Nephron progenitor cell (in vitro differentiated cells): Measurements from ENCODE around the gene DNAH17.

ENCODE experiments used
- DNase-seq: peaks from one replicate; pipeline ENCODE4 v3.0.0; 2021
- H3K27ac Mint-ChIP-seq: 2 replicates; pipeline ENCODE4 v1.8.0; 2021; ENCODE audit warnings: mild to moderate bottlenecking, moderate library complexity, mixed read lengths
- H3K27me3 Mint-ChIP-seq: 2 replicates; pipeline ENCODE4 v1.8.0; 2021; ENCODE audit warnings: mild to moderate bottlenecking, low read depth, mixed read lengths; ENCODE audit not compliant: poor library complexity
- H3K36me3 Mint-ChIP-seq: 2 replicates; pipeline ENCODE4 v1.8.0; 2021; ENCODE audit warnings: low read depth, mixed read lengths
- H3K4me1 Mint-ChIP-seq: 2 replicates; pipeline ENCODE4 v1.8.0; 2021; ENCODE audit warnings: mixed read lengths
- H3K4me3 Mint-ChIP-seq: 2 replicates; pipeline ENCODE4 v1.8.0; 2021; ENCODE audit warnings: mild to moderate bottlenecking, moderate library complexity, mixed read lengths
- H3K9me3 Mint-ChIP-seq: 2 replicates; pipeline ENCODE4 v1.8.0; 2021; ENCODE audit warnings: mild to moderate bottlenecking, moderate library complexity, mixed read lengths
- TF ChIP-seq, protein P1 (sequence below): fragments of 200-600 bp; sonication (generic); IDR thresholded peaks from 2 replicates; pipeline ENCODE4 v1.5.0; 2021; ENCODE audit warnings: antibody characterized with exemption

Gene DNAH17

GRCh38 chr17:78591263-78591671, 14.1 kb upstream of the DNAH17 start:
- H3K4me1 Mint-ChIP-seq, result peaks cover 8% of the 10 kb centered on the region
- no peak overlapping the region for H3K4me3 Mint-ChIP-seq

GRCh38 chr17:78589885-78590284, 12.7 kb upstream of the DNAH17 start:
- H3K4me3 Mint-ChIP-seq, result no peak overlapping the region
- H3K4me1 Mint-ChIP-seq, result peaks cover 14% of the 10 kb centered on the region
- no peak for DNase-seq
- no peaks in the 10 kb centered on the region for H3K9me3 Mint-ChIP-seq
- no peak overlapping the region for H3K27ac Mint-ChIP-seq
- H3K27me3 Mint-ChIP-seq, result peaks cover 14% of the 10 kb centered on the region
- no peaks in the 10 kb centered on the region for H3K36me3 Mint-ChIP-seq
- TF ChIP-seq, protein P1, sequence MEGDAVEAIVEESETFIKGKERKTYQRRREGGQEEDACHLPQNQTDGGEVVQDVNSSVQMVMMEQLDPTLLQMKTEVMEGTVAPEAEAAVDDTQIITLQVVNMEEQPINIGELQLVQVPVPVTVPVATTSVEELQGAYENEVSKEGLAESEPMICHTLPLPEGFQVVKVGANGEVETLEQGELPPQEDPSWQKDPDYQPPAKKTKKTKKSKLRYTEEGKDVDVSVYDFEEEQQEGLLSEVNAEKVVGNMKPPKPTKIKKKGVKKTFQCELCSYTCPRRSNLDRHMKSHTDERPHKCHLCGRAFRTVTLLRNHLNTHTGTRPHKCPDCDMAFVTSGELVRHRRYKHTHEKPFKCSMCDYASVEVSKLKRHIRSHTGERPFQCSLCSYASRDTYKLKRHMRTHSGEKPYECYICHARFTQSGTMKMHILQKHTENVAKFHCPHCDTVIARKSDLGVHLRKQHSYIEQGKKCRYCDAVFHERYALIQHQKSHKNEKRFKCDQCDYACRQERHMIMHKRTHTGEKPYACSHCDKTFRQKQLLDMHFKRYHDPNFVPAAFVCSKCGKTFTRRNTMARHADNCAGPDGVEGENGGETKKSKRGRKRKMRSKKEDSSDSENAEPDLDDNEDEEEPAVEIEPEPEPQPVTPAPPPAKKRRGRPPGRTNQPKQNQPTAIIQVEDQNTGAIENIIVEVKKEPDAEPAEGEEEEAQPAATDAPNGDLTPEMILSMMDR, result no peak

More at GRCh38 chr17:78591263-78591671, 14.1 kb upstream of the DNAH17 start:
- Mint-ChIP-seq H3K9me3 (no peaks in the 10 kb centered on the region), H3K27ac (no peak overlapping the region), H3K36me3 (no peaks in the 10 kb centered on the region), H3K27me3 (peaks cover 10% of the 10 kb centered on the region)
- TF ChIP-seq, protein P1, result no peak
- DNase-seq, result no peak

- H3K4me1 Mint-ChIP-seq, result peaks cover 14% of the 10 kb centered on the region
- H3K4me3 Mint-ChIP-seq, result no peak overlapping the region
- H3K27ac Mint-ChIP-seq, result no peak overlapping the region
- no peaks in the 10 kb centered on the region for H3K9me3 Mint-ChIP-seq
- TF ChIP-seq, protein P1, result no peak
- no peaks in the 10 kb centered on the region for H3K36me3 Mint-ChIP-seq
- no peak for DNase-seq
- peaks cover 13% of the 10 kb centered on the region for H3K27me3 Mint-ChIP-seq
These were observed 12.0 kb upstream of the DNAH17 start for GRCh38 chr17:78589031-78589675.

GRCh38 chr17:78588258-78589030, 11.2 kb upstream of the DNAH17 start:
- Mint-ChIP-seq H3K27me3 (peaks cover 16% of the 10 kb centered on the region), H3K9me3 (no peaks in the 10 kb centered on the region), H3K36me3 (no peaks in the 10 kb centered on the region), H3K4me1 (peaks cover 14% of the 10 kb centered on the region), H3K4me3 (no peak overlapping the region), H3K27ac (no peak overlapping the region)
- no peak for DNase-seq
- TF ChIP-seq, protein P1, result no peak

DNA sequence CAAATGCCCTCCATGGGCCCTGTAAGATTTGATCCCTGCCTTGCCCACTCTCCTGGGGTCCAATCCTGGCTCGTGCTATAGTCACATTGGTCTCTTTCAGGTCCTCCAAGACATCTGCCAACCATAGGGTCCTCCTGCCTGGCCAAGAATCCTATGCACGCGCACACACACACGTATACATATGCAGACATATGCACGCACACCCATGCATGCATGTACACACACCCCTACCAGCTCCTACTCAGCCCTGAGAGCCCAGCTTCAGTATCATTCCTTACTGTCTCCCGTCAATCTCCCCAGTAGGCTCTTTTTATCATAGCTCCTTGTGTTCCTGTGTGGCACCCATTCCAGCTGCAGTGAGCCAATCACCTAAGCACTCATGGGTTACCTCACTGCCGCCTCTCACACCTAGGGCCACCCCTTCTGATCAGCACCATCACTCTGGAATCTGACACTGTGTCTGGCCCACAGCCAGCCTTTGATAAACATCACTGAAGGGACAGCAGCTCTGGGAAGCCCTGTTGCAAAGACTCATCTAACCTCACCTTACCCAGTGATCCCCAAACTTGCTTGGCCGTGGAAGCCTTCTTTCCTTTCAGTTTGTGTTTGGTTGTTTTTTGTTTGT, 7.9 kb upstream of the DNAH17 start:
- no peak overlapping the region for H3K27ac Mint-ChIP-seq
- TF ChIP-seq, protein P1, result no peak
- H3K4me1 Mint-ChIP-seq, result peaks cover 9% of the 10 kb centered on the region
- no peaks in the 10 kb centered on the region for H3K9me3 Mint-ChIP-seq
- no peak overlapping the region for H3K4me3 Mint-ChIP-seq
- DNase-seq, result no peak
- H3K27me3 Mint-ChIP-seq, result peaks cover 30% of the 10 kb centered on the region
- no peaks in the 10 kb centered on the region for H3K36me3 Mint-ChIP-seq
